ENCODE data around the gene IPO4. TPM values are rescaled to one million over a fixed set of nuclear protein-coding genes. Genes with fewer than 3 reads are reported as not detected.
A peak's percentile ranks its signal among the peaks of the same experiment; 100 is the strongest.

The IPO4 gene
- total RNA-seq, 1 experiment from 2014 or later = 102 TPM

- Histone ChIP-seq H3K4me2 (ENCODE audit: low read length) (no peak overlapping the region), H3K79me2 (ENCODE audit: insufficient read depth, low read length) (peaks cover 5% of the 10 kb centered on the region; the same call in 1 of the 2 replicates), H3K9me3 (ENCODE audit: control insufficient read depth in 1 of 2, insufficient read depth in 1 of 2, low read depth in 1 of 2, low read length in 2 of 2) (no peaks in the 10 kb centered on the region), H3K4me1 (ENCODE audit: control insufficient read depth in 1 of 2, insufficient read depth in 2 of 2, low read length in 2 of 2) (no peaks in the 10 kb centered on the region), H3K36me3 (ENCODE audit: control insufficient read depth in 1 of 2, insufficient read depth in 2 of 2, low read length in 2 of 2) (peaks cover 26 to 40% of the 10 kb centered on the region in 2 experiments; a peak in 3 of 4 replicates), H4K20me1 (ENCODE audit: insufficient read depth) (no peaks in the 10 kb centered on the region), H3K4me3 (replicated peaks in 1 of 2; ENCODE audit: low read depth in 1 of 2, low read length in 2 of 2) (no peak overlapping the region), H2AFZ (ENCODE audit: low read depth, low read length, poor library complexity, severe bottlenecking) (no peak overlapping the region), H3K9me2 (ENCODE audit: insufficient read depth) (no peaks in the 10 kb centered on the region), H3K27ac (ENCODE audit: low read depth, low read length) (no peak overlapping the region), H3K9ac (ENCODE audit: low read length) (no peak overlapping the region), H3K27me3 (ENCODE audit: insufficient read depth, low read length) (no peaks in the 10 kb centered on the region)
- ATAC-seq (0 out of 2 replicates have a peak, but pooled peaks have one; percentile 2), DNase-seq (ENCODE audit: low read depth, low spot score) (no peak)
- RAD21 ChIA-PET (ENCODE audit: low non-redundant PET in 1 of 2, low total read pairs in 2 of 2, uncharacterized antibody in 2 of 2, unreplicated experiment in 2 of 2) = no interaction called here
- POLR2A ChIA-PET = interaction anchor here (1.0 to 1.4 kb wide), 2 partner anchors 19 to 34 kb away, joined by 3 to 5 read pairs; partner anchors contain the start of genes IRF9 and PSME2
- no TSS peak for BruUV-seq (replicated peaks)
- CTCF ChIA-PET = interaction anchor here (2.2 kb wide), 1 partner anchor 19 kb away, joined by 5 read pairs; the partner anchor contains the start of gene IRF9
- TF ChIP-seq TCF7L2 (IDR thresholded peaks at IDR 0.05; ENCODE audit: borderline replicate concordance, extremely low read depth, insufficient read depth, insufficient read length) = no peak
- no peak for TF ChIP-seq CBX3 (IDR thresholded peaks at IDR 0.05; ENCODE audit: low read depth)
- TF ChIP-seq YY1 (IDR thresholded peaks at IDR 0.05; ENCODE audit: extremely low read depth, insufficient replicate concordance, low read depth, low read length) = no peak
- TF ChIP-seq, protein P1, sequence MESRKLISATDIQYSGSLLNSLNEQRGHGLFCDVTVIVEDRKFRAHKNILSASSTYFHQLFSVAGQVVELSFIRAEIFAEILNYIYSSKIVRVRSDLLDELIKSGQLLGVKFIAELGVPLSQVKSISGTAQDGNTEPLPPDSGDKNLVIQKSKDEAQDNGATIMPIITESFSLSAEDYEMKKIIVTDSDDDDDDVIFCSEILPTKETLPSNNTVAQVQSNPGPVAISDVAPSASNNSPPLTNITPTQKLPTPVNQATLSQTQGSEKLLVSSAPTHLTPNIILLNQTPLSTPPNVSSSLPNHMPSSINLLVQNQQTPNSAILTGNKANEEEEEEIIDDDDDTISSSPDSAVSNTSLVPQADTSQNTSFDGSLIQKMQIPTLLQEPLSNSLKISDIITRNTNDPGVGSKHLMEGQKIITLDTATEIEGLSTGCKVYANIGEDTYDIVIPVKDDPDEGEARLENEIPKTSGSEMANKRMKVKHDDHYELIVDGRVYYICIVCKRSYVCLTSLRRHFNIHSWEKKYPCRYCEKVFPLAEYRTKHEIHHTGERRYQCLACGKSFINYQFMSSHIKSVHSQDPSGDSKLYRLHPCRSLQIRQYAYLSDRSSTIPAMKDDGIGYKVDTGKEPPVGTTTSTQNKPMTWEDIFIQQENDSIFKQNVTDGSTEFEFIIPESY (IDR thresholded peaks at IDR 0.05; ENCODE audit: extremely low read depth, insufficient replicate concordance, low read length) = no peak
- no peak for TF ChIP-seq POLR2A (IDR thresholded peaks at IDR 0.05; ENCODE audit: borderline replicate concordance, extremely low read depth, insufficient read depth, insufficient read length)
- TF ChIP-seq, protein P2, sequence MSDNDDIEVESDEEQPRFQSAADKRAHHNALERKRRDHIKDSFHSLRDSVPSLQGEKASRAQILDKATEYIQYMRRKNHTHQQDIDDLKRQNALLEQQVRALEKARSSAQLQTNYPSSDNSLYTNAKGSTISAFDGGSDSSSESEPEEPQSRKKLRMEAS (IDR thresholded peaks at IDR 0.05) = no peak
- no peak for TF ChIP-seq RAD21 (IDR thresholded peaks at IDR 0.05; ENCODE audit: low read depth)
- intact Hi-C loops (cut with micrococcal nuclease) = no loop called here
Measured at GRCh38 chr14:24179961-24180796, 8.4 kb downstream of the IPO4 start.
